ENCODE data around the gene ATRX.
"Not testable (repeated sequence)": the region's sequence is repeated elsewhere in the genome, so short reads cannot be mapped to it uniquely, and the experiment has no call there.

The ATRX gene

GRCh38 chrX:77689376-77689775, 96.6 kb downstream of the ATRX start:
- Histone ChIP-seq H3K4me1 (ENCODE audit: control insufficient read depth, insufficient read depth, low read depth, low read length) (no peaks in the 10 kb centered on the region), H3K36me3 (ENCODE audit: control insufficient read depth in 1 of 2, insufficient read depth in 2 of 2, low read depth in 1 of 2, low read length in 2 of 2) (peaks cover 2 to 43% of the 10 kb centered on the region in 2 experiments), H2BK120ac (ENCODE audit: low read depth, low read length) (no peak overlapping the region), H4K91ac (ENCODE audit: low read length) (no peak overlapping the region), H3K23ac (ENCODE audit: low read length in 2 of 2) (no peak overlapping the region), H3K18ac (ENCODE audit: low read depth in 1 of 2, low read length in 2 of 2) (no peak overlapping the region), H3K4me3 (ENCODE audit: insufficient read depth in 1 of 2, low read depth in 1 of 2, low read length in 2 of 2) (no peak overlapping the region), H4K8ac (ENCODE audit: low read length) (no peak overlapping the region), H3K79me1 (replicated peaks; ENCODE audit: low read length, poor library complexity, severe bottlenecking) (peaks cover 3% of the 10 kb centered on the region), H3K4ac (ENCODE audit: low read depth in 1 of 2, low read length in 2 of 2) (no peak overlapping the region), H2AK5ac (ENCODE audit: low read length, severe bottlenecking) (no peak overlapping the region), H2BK15ac (ENCODE audit: low read depth, poor library complexity, severe bottlenecking) (no peak overlapping the region), H2AFZ (ENCODE audit: low read depth, low read length) (no peak overlapping the region), H2BK5ac (ENCODE audit: low read depth, low read length, poor library complexity, severe bottlenecking) (no peak overlapping the region), H3K4me2 (ENCODE audit: low read length, poor library complexity, severe bottlenecking) (no peak overlapping the region), H2BK12ac (ENCODE audit: low read length in 2 of 2) (no peak overlapping the region), H3K9me3 (ENCODE audit: control insufficient read depth, low read length) (no peaks in the 10 kb centered on the region), H3K9ac (ENCODE audit: low read length) (no peak overlapping the region), H3K14ac (ENCODE audit: low read length in 2 of 2) (no peak overlapping the region), H3K27ac (ENCODE audit: low read length, poor library complexity, severe bottlenecking) (no peak overlapping the region), H3K27me3 (ENCODE audit: control insufficient read depth in 1 of 2, insufficient read depth in 1 of 2, low read length in 2 of 2) (no peaks in the 10 kb centered on the region)
- DNase-seq, result no peak
- WGBS, result 100% methylated on average over 1 of the region's 1 CpG

DNA sequence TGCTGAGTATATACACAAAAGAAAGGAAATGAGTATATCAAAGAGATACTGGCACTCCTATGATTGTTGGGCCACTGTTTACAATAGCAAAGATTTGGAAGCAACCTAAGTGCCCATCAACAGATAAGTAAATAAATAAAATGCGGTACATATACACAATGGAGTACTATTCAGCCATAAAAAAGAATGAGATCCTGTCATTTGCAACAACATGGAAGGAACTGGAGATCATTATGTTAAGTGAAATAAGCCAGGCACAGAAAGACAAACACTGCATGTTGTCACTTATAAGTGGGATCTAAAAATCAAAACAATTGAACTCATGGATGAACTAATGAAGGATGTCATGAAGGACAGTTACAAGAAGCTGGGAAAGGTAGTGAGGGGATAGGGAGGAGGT, 100.3 kb downstream of the ATRX start:
- H2BK12ac ChIP-seq (ENCODE audit: low read length in 2 of 2); H2AFZ ChIP-seq (ENCODE audit: low read depth, low read length); H3K79me1 ChIP-seq (replicated peaks; ENCODE audit: low read length, poor library complexity, severe bottlenecking); H3K4ac ChIP-seq (ENCODE audit: low read depth in 1 of 2, low read length in 2 of 2); H3K9me3 ChIP-seq (ENCODE audit: control insufficient read depth, low read length); H2BK120ac ChIP-seq (ENCODE audit: low read depth, low read length); H3K9ac ChIP-seq (ENCODE audit: low read length); H3K4me1 ChIP-seq (ENCODE audit: control insufficient read depth, insufficient read depth, low read depth, low read length); H3K18ac ChIP-seq (ENCODE audit: low read depth in 1 of 2, low read length in 2 of 2); H3K27me3 ChIP-seq (ENCODE audit: control insufficient read depth in 1 of 2, insufficient read depth in 1 of 2, low read length in 2 of 2); DNase-seq; H2AK5ac ChIP-seq (ENCODE audit: low read length, severe bottlenecking); H2BK15ac ChIP-seq (ENCODE audit: low read depth, poor library complexity, severe bottlenecking); H2BK5ac ChIP-seq (ENCODE audit: low read depth, low read length, poor library complexity, severe bottlenecking); H3K14ac ChIP-seq (ENCODE audit: low read length in 2 of 2); H3K4me3 ChIP-seq (ENCODE audit: insufficient read depth in 1 of 2, low read depth in 1 of 2, low read length in 2 of 2); H4K8ac ChIP-seq (ENCODE audit: low read length); H3K4me2 ChIP-seq (ENCODE audit: low read length, poor library complexity, severe bottlenecking); H3K27ac ChIP-seq (ENCODE audit: low read length, poor library complexity, severe bottlenecking); H4K91ac ChIP-seq (ENCODE audit: low read length); H3K23ac ChIP-seq (ENCODE audit: low read length in 2 of 2): not testable (repeated sequence)
- no CpG with 5 or more reads among the region's 1 CpG for WGBS
- H3K36me3 ChIP-seq (ENCODE audit: control insufficient read depth in 1 of 2, insufficient read depth in 2 of 2, low read depth in 1 of 2, low read length in 2 of 2), result peaks cover 2 to 48% of the 10 kb centered on the region in 2 experiments

DNA sequence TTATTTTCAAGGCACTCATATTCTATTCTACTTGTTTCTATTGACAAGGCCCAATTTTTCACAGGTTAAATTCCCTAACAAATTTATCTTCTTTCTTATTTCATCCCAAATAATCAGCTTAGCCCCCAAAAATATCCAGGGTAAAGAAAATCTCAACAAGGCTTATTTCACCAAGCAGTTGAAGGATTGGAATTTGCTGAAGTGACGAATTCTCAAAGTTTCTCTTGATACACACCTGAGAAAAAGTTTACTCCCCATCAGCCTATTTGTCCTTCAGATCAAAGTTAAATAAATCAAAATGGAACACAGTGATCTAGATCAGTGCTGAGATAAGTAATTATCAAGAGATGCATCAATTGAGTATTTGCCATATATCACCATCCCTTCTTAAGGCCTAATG, 106.9 kb downstream of the ATRX start:
- H3K18ac ChIP-seq (ENCODE audit: low read depth in 1 of 2, low read length in 2 of 2), result no peak overlapping the region
- no peak overlapping the region for H2BK15ac ChIP-seq (ENCODE audit: low read depth, poor library complexity, severe bottlenecking)

GRCh38 chrX:77675986-77676385, 110.0 kb downstream of the ATRX start:
- Histone ChIP-seq H3K27me3 (ENCODE audit: control insufficient read depth in 1 of 2, insufficient read depth in 1 of 2, low read length in 2 of 2) (no peaks in the 10 kb centered on the region), H3K4me3 (ENCODE audit: insufficient read depth in 1 of 2, low read depth in 1 of 2, low read length in 2 of 2) (no peak overlapping the region), H3K14ac (ENCODE audit: low read length in 2 of 2) (no peak overlapping the region), H3K79me1 (replicated peaks; ENCODE audit: low read length, poor library complexity, severe bottlenecking) (no peaks in the 10 kb centered on the region), H3K9ac (ENCODE audit: low read length) (no peak overlapping the region), H2BK120ac (ENCODE audit: low read depth, low read length) (no peak overlapping the region), H3K23ac (ENCODE audit: low read length in 2 of 2) (no peak overlapping the region), H2BK15ac (ENCODE audit: low read depth, poor library complexity, severe bottlenecking) (no peak overlapping the region), H2BK12ac (ENCODE audit: low read length in 2 of 2) (no peak overlapping the region), H2AK5ac (ENCODE audit: low read length, severe bottlenecking) (no peak overlapping the region), H2AFZ (ENCODE audit: low read depth, low read length) (no peak overlapping the region), H3K4ac (ENCODE audit: low read depth in 1 of 2, low read length in 2 of 2) (no peak overlapping the region), H3K9me3 (ENCODE audit: control insufficient read depth, low read length) (no peaks in the 10 kb centered on the region), H3K27ac (ENCODE audit: low read length, poor library complexity, severe bottlenecking) (no peak overlapping the region), H3K18ac (ENCODE audit: low read depth in 1 of 2, low read length in 2 of 2) (no peak overlapping the region), H3K4me2 (ENCODE audit: low read length, poor library complexity, severe bottlenecking) (no peak overlapping the region), H3K36me3 (ENCODE audit: control insufficient read depth in 1 of 2, insufficient read depth in 2 of 2, low read depth in 1 of 2, low read length in 2 of 2) (peaks cover 0 to 14% of the 10 kb centered on the region in 2 experiments), H4K8ac (ENCODE audit: low read length) (no peak overlapping the region), H3K4me1 (ENCODE audit: control insufficient read depth, insufficient read depth, low read depth, low read length) (no peaks in the 10 kb centered on the region), H4K91ac (ENCODE audit: low read length) (no peak overlapping the region), H2BK5ac (ENCODE audit: low read depth, low read length, poor library complexity, severe bottlenecking) (no peak overlapping the region)
- DNase-seq, result no peak
- WGBS, result 100% methylated on average over 1 of the region's 3 CpGs

More for the DNA sequence above, 106.9 kb downstream of the ATRX start:
- WGBS, result no CpG with 5 or more reads among the region's 1 CpG
- H3K9me3 ChIP-seq (ENCODE audit: control insufficient read depth, low read length), result no peaks in the 10 kb centered on the region
- H2BK5ac ChIP-seq (ENCODE audit: low read depth, low read length, poor library complexity, severe bottlenecking), result no peak overlapping the region
- no peak overlapping the region for H3K4me3 ChIP-seq (ENCODE audit: insufficient read depth in 1 of 2, low read depth in 1 of 2, low read length in 2 of 2)
- no peak overlapping the region for H3K9ac ChIP-seq (ENCODE audit: low read length)
- H4K91ac ChIP-seq (ENCODE audit: low read length), result no peak overlapping the region
- H3K4ac ChIP-seq (ENCODE audit: low read depth in 1 of 2, low read length in 2 of 2), result no peak overlapping the region
- no peaks in the 10 kb centered on the region for H3K79me1 ChIP-seq (replicated peaks; ENCODE audit: low read length, poor library complexity, severe bottlenecking)
- no peak overlapping the region for H4K8ac ChIP-seq (ENCODE audit: low read length)
- no peak for DNase-seq
- H3K23ac ChIP-seq (ENCODE audit: low read length in 2 of 2), result no peak overlapping the region
- H2AK5ac ChIP-seq (ENCODE audit: low read length, severe bottlenecking), result no peak overlapping the region
- no peak overlapping the region for H2BK120ac ChIP-seq (ENCODE audit: low read depth, low read length)
- H3K4me2 ChIP-seq (ENCODE audit: low read length, poor library complexity, severe bottlenecking), result no peak overlapping the region
- H3K27me3 ChIP-seq (ENCODE audit: control insufficient read depth in 1 of 2, insufficient read depth in 1 of 2, low read length in 2 of 2), result no peaks in the 10 kb centered on the region
- no peak overlapping the region for H3K27ac ChIP-seq (ENCODE audit: low read length, poor library complexity, severe bottlenecking)
- H3K36me3 ChIP-seq (ENCODE audit: control insufficient read depth in 1 of 2, insufficient read depth in 2 of 2, low read depth in 1 of 2, low read length in 2 of 2), result peaks cover 0 to 28% of the 10 kb centered on the region in 2 experiments
- H2BK12ac ChIP-seq (ENCODE audit: low read length in 2 of 2), result no peak overlapping the region
- no peak overlapping the region for H2AFZ ChIP-seq (ENCODE audit: low read depth, low read length)
- H3K14ac ChIP-seq (ENCODE audit: low read length in 2 of 2), result no peak overlapping the region
- H3K4me1 ChIP-seq (ENCODE audit: control insufficient read depth, insufficient read depth, low read depth, low read length), result no peaks in the 10 kb centered on the region
